ENCODE results near the gene RTF1.

GRCh38 chr15:41435037-41435786, 18.3 kb downstream of the RTF1 start:
- TF ChIP-seq POLR2A (IDR thresholded peaks at IDR 0.05; ENCODE audit: low read depth, low read length) (no peak), SPI1 (IDR thresholded peaks at IDR 0.05; ENCODE audit: low read depth, low read length) (no peak), TAF1 (IDR thresholded peaks at IDR 0.05; ENCODE audit: low read depth, low read length) (no peak), POLR2AphosphoS5 (IDR thresholded peaks at IDR 0.05; ENCODE audit: low read depth, low read length) (no peak), POU2F2 (IDR thresholded peaks at IDR 0.05; ENCODE audit: low read depth, low read length) (no peak), PAX5 (IDR thresholded peaks at IDR 0.05; ENCODE audit: insufficient read depth, low read length, severe bottlenecking) (no peak)
